Skeletal muscle satellite cell (primary cell): ENCODE measurements around the gene PCDHB13.
A peak's percentile ranks its signal among the peaks of the same experiment; 100 is the strongest.
"Not testable (repeated sequence)": the region's sequence is repeated elsewhere in the genome, so short reads cannot be mapped to it uniquely, and the experiment has no call there.

Experiments used
- H3K27me3 ChIP-seq: 2 replicates; pipeline ENCODE4 v1.7.0; 2013; ENCODE audit warnings: low read length; ENCODE audit not compliant: control insufficient read depth, insufficient read depth
- H3K36me3 ChIP-seq: 2 replicates; pipeline ENCODE4 v1.7.0; 2013; ENCODE audit warnings: mild to moderate bottlenecking, control low read depth, low read length; ENCODE audit not compliant: insufficient read depth
- H3K4me1 ChIP-seq: 2 replicates; pipeline ENCODE4 v1.7.0; 2013; ENCODE audit warnings: low read length; ENCODE audit not compliant: control insufficient read depth, insufficient read depth
- H3K4me2 ChIP-seq: 2 replicates; pipeline ENCODE4 v1.7.0; 2013; ENCODE audit warnings: mild to moderate bottlenecking, low read length
- H3K4me3 ChIP-seq: 2 replicates; pipeline ENCODE4 v1.7.0; 2013; ENCODE audit warnings: low read length
- H3K9ac ChIP-seq: 2 replicates; pipeline ENCODE4 v1.7.0; 2013; ENCODE audit warnings: mild to moderate bottlenecking, low read depth, low read length, moderate library complexity
- H3K9me3 ChIP-seq: replicated peaks from 2 replicates; pipeline ENCODE4 v1.7.0; 2013; ENCODE audit warnings: mild to moderate bottlenecking, control low read depth, low read length

Gene PCDHB13

DNA sequence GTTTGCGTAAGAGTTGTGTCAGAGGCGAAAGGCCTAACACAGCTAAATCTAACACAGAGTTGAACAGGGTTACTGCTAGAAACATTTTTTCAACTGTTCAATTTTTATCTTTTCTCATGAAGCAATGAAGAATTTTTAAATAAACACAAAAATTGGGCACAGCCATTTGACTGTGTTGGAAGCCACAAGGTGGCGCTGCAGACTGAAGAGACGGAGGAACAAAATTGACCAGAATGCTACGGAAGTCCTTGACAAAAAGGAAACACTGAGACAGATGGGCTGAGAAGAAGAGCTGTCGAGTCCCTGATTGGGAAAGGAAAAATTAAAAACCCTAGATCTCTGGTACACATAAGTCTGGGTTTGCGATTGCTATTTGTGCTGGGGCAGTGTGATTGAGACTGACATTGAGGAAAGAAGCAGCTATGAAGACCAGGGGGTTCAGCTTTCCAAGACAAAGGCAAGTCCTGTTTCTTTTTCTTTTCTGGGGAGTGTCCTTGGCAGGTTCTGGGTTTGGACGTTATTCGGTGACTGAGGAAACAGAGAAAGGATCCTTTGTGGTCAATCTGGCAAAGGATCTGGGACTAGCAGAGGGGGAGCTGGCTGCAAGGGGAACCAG lies 26.7 kb upstream of the PCDHB13 start, which contains the start of gene PCDHB9:
TSS of gene PCDHB9 (plus strand) at position 265 of the 616 bp plus-strand sequence. CDS start at position 423, 158 bp downstream.
- Histone ChIP-seq H3K9me3 (no peaks in the 10 kb centered on the region), H3K4me1 (no peaks in the 10 kb centered on the region), H3K4me2 (peak within 1 kb of the TSS; percentile 52), H3K27me3 (no peaks in the 10 kb centered on the region), H3K9ac (no peak within 1 kb of the TSS), H3K36me3 (no peaks in the 10 kb centered on the region), H3K4me3 (peak within 1 kb of the TSS; percentile 55)

- H3K27me3 ChIP-seq, H3K9ac ChIP-seq, H3K4me2 ChIP-seq, H3K36me3 ChIP-seq, H3K4me1 ChIP-seq, H3K9me3 ChIP-seq, H3K4me3 ChIP-seq: not testable (repeated sequence)
Measured at GRCh38 chr5:141188682-141189081, 25.0 kb upstream of the PCDHB13 start.

GRCh38 chr5:141189131-141189530 lies 24.6 kb upstream of the PCDHB13 start:
- H3K4me2 ChIP-seq, H3K4me1 ChIP-seq, H3K9ac ChIP-seq, H3K4me3 ChIP-seq, H3K9me3 ChIP-seq, H3K27me3 ChIP-seq, H3K36me3 ChIP-seq: not testable (repeated sequence)

DNA sequence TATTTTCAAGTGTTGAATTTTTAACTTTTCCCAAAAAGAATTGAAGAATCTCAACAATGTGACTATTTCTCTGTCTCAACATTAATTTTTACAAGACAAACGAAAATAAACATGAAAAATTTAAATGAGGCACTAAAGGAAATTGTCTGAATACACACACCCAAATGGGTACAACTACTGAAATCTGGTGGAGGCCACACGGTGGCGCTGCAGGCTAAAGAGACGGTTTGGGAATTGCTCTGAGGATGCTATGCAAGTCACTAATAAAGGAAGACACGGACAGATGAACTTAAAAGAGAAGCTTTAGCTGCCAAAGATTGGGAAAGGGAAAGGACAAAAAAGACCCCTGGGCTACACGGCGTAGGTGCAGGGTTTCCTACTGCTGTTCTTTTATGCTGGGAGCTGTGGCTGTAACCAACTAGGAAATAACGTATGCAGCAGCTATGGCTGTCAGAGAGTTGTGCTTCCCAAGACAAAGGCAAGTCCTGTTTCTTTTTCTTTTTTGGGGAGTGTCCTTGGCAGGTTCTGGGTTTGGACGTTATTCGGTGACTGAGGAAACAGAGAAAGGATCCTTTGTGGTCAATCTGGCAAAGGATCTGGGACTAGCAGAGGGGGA lies 21.5 kb upstream of the PCDHB13 start, which contains the start of gene PCDHB10:
TSS of gene PCDHB10 (plus strand) at position 244 of the 616 bp plus-strand sequence. CDS start at position 444, 200 bp downstream.
- Histone ChIP-seq H3K27me3 (no peaks in the 10 kb centered on the region), H3K9ac (no peak within 1 kb of the TSS), H3K36me3 (no peaks in the 10 kb centered on the region), H3K4me1 (no peaks in the 10 kb centered on the region), H3K9me3 (no peaks in the 10 kb centered on the region), H3K4me3 (no peak within 1 kb of the TSS), H3K4me2 (peak within 1 kb of the TSS; percentile 34)

- H3K9me3 ChIP-seq, H3K9ac ChIP-seq, H3K36me3 ChIP-seq: not testable (repeated sequence)
Measured at GRCh38 chr5:141194332-141194731, 19.4 kb upstream of the PCDHB13 start.

GRCh38 chr5:141196363-141196762 lies 17.4 kb upstream of the PCDHB13 start:
- Histone ChIP-seq H3K4me1 (no peaks in the 10 kb centered on the region), H3K36me3 (no peaks in the 10 kb centered on the region), H3K27me3 (no peaks in the 10 kb centered on the region), H3K4me2 (no peak overlapping the region), H3K9ac (no peak overlapping the region), H3K9me3 (no peaks in the 10 kb centered on the region), H3K4me3 (no peak overlapping the region)

More at GRCh38 chr5:141194332-141194731, 19.4 kb upstream of the PCDHB13 start:
- H3K27me3 ChIP-seq, H3K4me2 ChIP-seq, H3K4me3 ChIP-seq, H3K4me1 ChIP-seq: not testable (repeated sequence)

- H3K27me3 ChIP-seq: no peaks in the 10 kb centered on the region
- no peak within 1 kb of the TSS for H3K9ac ChIP-seq
- no peaks in the 10 kb centered on the region for H3K36me3 ChIP-seq
- H3K4me2 ChIP-seq: no peak within 1 kb of the TSS
- no peaks in the 10 kb centered on the region for H3K4me1 ChIP-seq
- H3K4me3 ChIP-seq: peak within 1 kb of the TSS; percentile 45
- no peaks in the 10 kb centered on the region for H3K9me3 ChIP-seq
Measured at GRCh38 chr5:141199359-141200235, 14.1 kb upstream of the PCDHB13 start, which contains the start of gene PCDHB11. PCDHB11 (plus strand) TSS chr5:141199627; CDS start chr5:141199775, 148 bp downstream.

- H3K9me3 ChIP-seq, H3K4me3 ChIP-seq, H3K4me2 ChIP-seq, H3K36me3 ChIP-seq, H3K27me3 ChIP-seq, H3K9ac ChIP-seq, H3K4me1 ChIP-seq: not testable (repeated sequence)
Measured at GRCh38 chr5:141201126-141201525, 12.6 kb upstream of the PCDHB13 start.

DNA sequence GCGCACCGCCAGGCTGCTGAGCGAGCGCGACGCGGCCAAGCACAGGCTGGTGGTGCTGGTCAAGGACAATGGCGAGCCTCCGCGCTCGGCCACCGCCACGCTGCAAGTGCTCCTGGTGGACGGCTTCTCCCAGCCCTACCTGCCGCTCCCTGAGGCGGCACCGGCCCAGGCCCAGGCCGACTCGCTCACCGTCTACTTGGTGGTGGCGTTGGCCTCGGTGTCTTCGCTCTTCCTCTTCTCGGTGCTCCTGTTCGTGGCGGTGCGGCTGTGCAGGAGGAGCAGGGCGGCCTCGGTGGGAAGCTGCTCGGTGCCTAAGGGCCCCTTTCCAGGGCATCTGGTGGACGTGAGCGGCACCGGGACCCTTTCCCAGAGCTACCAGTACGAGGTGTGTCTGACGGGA lies 12.1 kb upstream of the PCDHB13 start:
- H3K36me3 ChIP-seq, H3K27me3 ChIP-seq, H3K4me1 ChIP-seq, H3K9me3 ChIP-seq, H3K4me2 ChIP-seq, H3K4me3 ChIP-seq, H3K9ac ChIP-seq: not testable (repeated sequence)

GRCh38 chr5:141208478-141208877 lies 5.2 kb upstream of the PCDHB13 start, which contains the start of gene PCDHB12:
PCDHB12 (plus strand) TSS chr5:141208719; CDS start chr5:141208908, 189 bp downstream.
- H3K36me3 ChIP-seq: no peaks in the 10 kb centered on the region
- H3K9ac ChIP-seq: no peak within 1 kb of the TSS
- H3K27me3 ChIP-seq: peaks cover 2% of the 10 kb centered on the region
- peak within 1 kb of the TSS; percentile 49 for H3K4me2 ChIP-seq
- H3K9me3 ChIP-seq: no peaks in the 10 kb centered on the region
- no peaks in the 10 kb centered on the region for H3K4me1 ChIP-seq
- H3K4me3 ChIP-seq: peak within 1 kb of the TSS; percentile 45

DNA sequence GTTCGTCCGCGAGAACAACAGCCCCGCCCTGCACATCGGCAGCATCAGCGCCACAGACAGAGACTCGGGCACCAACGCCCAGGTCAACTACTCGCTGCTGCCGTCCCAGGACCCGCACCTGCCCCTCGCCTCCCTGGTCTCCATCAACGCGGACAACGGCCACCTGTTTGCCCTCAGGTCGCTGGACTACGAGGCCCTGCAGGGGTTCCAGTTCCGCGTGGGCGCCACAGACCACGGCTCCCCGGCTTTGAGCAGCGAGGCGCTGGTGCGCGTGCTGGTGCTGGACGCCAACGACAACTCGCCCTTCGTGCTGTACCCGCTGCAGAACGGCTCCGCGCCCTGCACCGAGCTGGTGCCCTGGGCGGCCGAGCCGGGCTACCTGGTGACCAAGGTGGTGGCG lies 3.4 kb upstream of the PCDHB13 start:
- H3K27me3 ChIP-seq, H3K4me2 ChIP-seq, H3K36me3 ChIP-seq, H3K9me3 ChIP-seq, H3K4me3 ChIP-seq, H3K4me1 ChIP-seq, H3K9ac ChIP-seq: not testable (repeated sequence)
